SK-N-SH (cell line): Measurements from ENCODE around the gene PATL2. TPM values are rescaled to one million over a fixed set of nuclear protein-coding genes. Genes with fewer than 3 reads are reported as not detected.

Experiments
- CTCF ChIA-PET: fragments of 300-600, 350-600 bp; formaldehyde crosslinking; extraction: SDS; loops from one replicate; lab custom pipeline; 2021; lab: Yijun Ruan, JAX
- POLR2A ChIA-PET: fragments of 350-600 bp; sonication (Branson Sonifier 250); formaldehyde crosslinking; extraction: SDS; loops from one replicate; lab custom pipeline; 2020; ENCODE audit warnings: antibody characterized with exemption, inconsistent platforms; lab: Yijun Ruan, JAX
- DNase-seq: peaks from one replicate; pipeline ENCODE4 v3.0.0; 2012
- H2AFZ ChIP-seq: fragments of 200-600 bp; sonication (generic); 2 replicates; pipeline ENCODE4 v1.8.1; 2016; ENCODE audit warnings: antibody characterized with exemption, mild to moderate bottlenecking, low read depth
- H3F3A ChIP-seq: fragments of 200-600 bp; sonication (generic); replicated peaks from 2 replicates; pipeline ENCODE3; 2016; ENCODE audit warnings: antibody characterized with exemption, mild to moderate bottlenecking; ENCODE audit not compliant: insufficient read depth
- H3K27ac ChIP-seq, 2 experiments: fragments of 200-500 bp in 1 of 2; fragments of 200-600 bp in 1 of 2; sonication (Bioruptor generic) in 1 of 2; sonication (generic), shearing (Covaris generic) in 1 of 2; 2 replicates each; pipeline versions ENCODE4 v1.5.1 to v1.6.1; 2014 to 2016; ENCODE audit warnings: low read depth in 2 of 2, inconsistent platforms in 1 of 2, low read length in 1 of 2, mild to moderate bottlenecking in 1 of 2, mixed read lengths in 1 of 2
- H3K27me3 ChIP-seq: fragments of 200-600 bp; sonication (generic), shearing (Covaris generic); 2 replicates; pipeline ENCODE4 v1.6.1; 2016; ENCODE audit warnings: mixed run types; ENCODE audit not compliant: insufficient read depth
- H3K36me3 ChIP-seq, 2 experiments: fragments of 200-500 bp in 1 of 2; fragments of 200-600 bp in 1 of 2; sonication (Bioruptor generic) in 1 of 2; sonication (generic) in 1 of 2; replicated peaks in 1 of 2; 2 replicates each; pipeline versions ENCODE3 to v1.5.1; 2014 to 2016; ENCODE audit warnings: low read length in 1 of 2, mild to moderate bottlenecking in 1 of 2; ENCODE audit not compliant: insufficient read depth in 2 of 2, control insufficient read depth in 1 of 2
- H3K4me1 ChIP-seq, 2 experiments: fragments of 200-500 bp in 1 of 2; fragments of 200-600 bp in 1 of 2; sonication (Bioruptor generic) in 1 of 2; sonication (generic), shearing (Covaris generic) in 1 of 2; 2 replicates each; pipeline versions ENCODE4 v1.5.1 to v1.6.1; 2014 to 2016; ENCODE audit warnings: low read depth in 1 of 2, low read length in 1 of 2, mixed run types in 1 of 2; ENCODE audit not compliant: insufficient read depth in 2 of 2, control insufficient read depth in 1 of 2
- H3K4me2 ChIP-seq: fragments of 200-600 bp; sonication (generic), shearing (Covaris generic); 2 replicates; pipeline ENCODE4 v1.6.1; 2017; ENCODE audit warnings: mixed run types
- H3K4me3 ChIP-seq, 2 experiments: fragments of 200-500 bp in 1 of 2; fragments of 200-600 bp in 1 of 2; sonication (Bioruptor generic) in 1 of 2; sonication (generic), shearing (Covaris generic) in 1 of 2; 2 replicates each; pipeline versions ENCODE4 v1.5.1 to v1.8.1; 2014 to 2016; ENCODE audit warnings: low read depth in 2 of 2, inconsistent platforms in 1 of 2, low read length in 1 of 2, mild to moderate bottlenecking in 1 of 2, mixed read lengths in 1 of 2, moderate library complexity in 1 of 2
- H3K79me2 ChIP-seq: fragments of 200-600 bp; sonication (generic); 2 replicates; pipeline ENCODE4 v1.8.1; 2017; ENCODE audit warnings: mild to moderate bottlenecking; ENCODE audit not compliant: insufficient read depth
- H3K9ac ChIP-seq: fragments of 200-600 bp; sonication (generic); 2 replicates; pipeline ENCODE4 v1.6.1; 2017; ENCODE audit warnings: mixed run types
- H3K9me2 ChIP-seq: fragments of 200-600 bp; sonication (generic); 2 replicates; pipeline ENCODE4 v1.6.1; 2017; ENCODE audit warnings: mixed run types
- H3K9me3 ChIP-seq: fragments of 200-600 bp; sonication (generic); 2 replicates; pipeline ENCODE4 v1.6.1; 2017; ENCODE audit warnings: mixed run types, mild to moderate bottlenecking, moderate library complexity
- H4K20me1 ChIP-seq: fragments of 200-600 bp; sonication (generic); 2 replicates; pipeline ENCODE4 v1.6.1; 2017; ENCODE audit warnings: mild to moderate bottlenecking, mixed run types; ENCODE audit not compliant: insufficient read depth
- CHD2 ChIP-seq: fragments of 150-350 bp; IDR thresholded peaks from 2 replicates; pipeline ENCODE4 v1.6.1; 2018; ENCODE audit warnings: low read length; ENCODE audit not compliant: partially characterized antibody
- CTCF ChIP-seq: fragments of 200-600 bp; sonication (generic); IDR thresholded peaks from 2 replicates; pipeline ENCODE4 v1.6.1; 2017; ENCODE audit warnings: antibody characterized with exemption, mild to moderate bottlenecking, moderate library complexity
- EP300 ChIP-seq, 2 experiments: IDR thresholded peaks; 2 replicates each; pipeline versions ENCODE4 v1.4.0 to v1.6.1; 2012; ENCODE audit warnings: borderline replicate concordance in 1 of 2, low read depth in 1 of 2, low read length in 1 of 2
- FOXM1 ChIP-seq: IDR thresholded peaks from 2 replicates; pipeline ENCODE4 v1.4.0; 2012; ENCODE audit warnings: low read depth, mild to moderate bottlenecking
- IRF3 ChIP-seq: fragments of 150-350 bp; IDR thresholded peaks from 2 replicates; pipeline ENCODE4 v1.6.1; 2016; ENCODE audit warnings: mild to moderate bottlenecking, low read depth, low read length
- JUND ChIP-seq: IDR thresholded peaks from 2 replicates; pipeline ENCODE4 v1.4.0; 2012
- MEF2A ChIP-seq: IDR thresholded peaks from 2 replicates; pipeline ENCODE4 v1.4.0; 2012; ENCODE audit warnings: low read depth, borderline replicate concordance
- RCOR1 ChIP-seq: fragments of 150-350 bp; IDR thresholded peaks from 2 replicates; pipeline ENCODE4 v1.6.1; 2017; ENCODE audit warnings: antibody characterized with exemption, low read length
- TAF1 ChIP-seq: IDR thresholded peaks from 2 replicates; pipeline ENCODE4 v1.6.1; 2012; ENCODE audit warnings: low read depth, mild to moderate bottlenecking, low read length, moderate library complexity, borderline replicate concordance
- TCF12 ChIP-seq: IDR thresholded peaks from 2 replicates; pipeline ENCODE4 v1.4.0; 2012
- TEAD4 ChIP-seq: IDR thresholded peaks from 2 replicates; pipeline ENCODE4 v1.4.0; 2012; ENCODE audit warnings: mild to moderate bottlenecking, borderline replicate concordance; ENCODE audit not compliant: insufficient read depth
- YY1 ChIP-seq: IDR thresholded peaks from 2 replicates; pipeline ENCODE4 v1.4.0; 2012; ENCODE audit warnings: low read depth, mild to moderate bottlenecking
- WGBS: methylation state at CpG from one replicate; pipeline ENCODE4 v1.1.6; 2017; ENCODE audit warnings: low lambda C conversion rate; 5-methylcytosine and 5-hydroxymethylcytosine counted together
- polyA plus RNA-seq, 3 experiments: library from polyadenylated mRNA; depleted of rRNA; stranded (reverse); fragments of >200 nt; gene quantifications; 2 replicates each; pipeline ENCODE4 v1.2.3, GENCODE V29; 2012

The PATL2 gene
- polyA plus RNA-seq, 1 of the 3 experiments (the other 2 are of a cell fraction), result 0.31 TPM

DNA sequence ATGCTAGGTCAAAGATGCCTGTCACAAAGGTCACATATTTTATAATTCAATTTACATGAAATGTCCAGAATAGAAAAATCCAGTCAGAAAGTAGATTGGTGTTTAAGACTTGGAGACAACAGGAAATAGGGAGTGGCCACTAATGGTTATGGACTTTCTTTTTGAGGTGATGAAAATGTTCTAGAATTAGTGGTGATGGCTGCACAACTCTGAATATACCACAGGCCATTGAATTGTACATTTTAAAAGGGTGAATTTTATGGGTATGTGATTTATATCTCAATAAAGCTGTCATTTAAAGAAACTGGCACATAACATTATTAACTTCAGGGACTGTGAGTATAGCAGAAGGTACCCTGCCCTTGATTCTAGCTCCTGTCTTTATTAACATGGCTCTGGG is 63.5 kb downstream of the PATL2 start:
- peaks cover 36 to 55% of the 10 kb centered on the region in 2 experiments for H3K36me3 ChIP-seq
- peaks cover 32% of the 10 kb centered on the region; the same call in 1 of the 2 replicates for H3K79me2 ChIP-seq
- no peak overlapping the region for H3K9ac ChIP-seq
- no peak for TF ChIP-seq YY1
- no peak for TF ChIP-seq TEAD4
- no peak for TF ChIP-seq CHD2
- TF ChIP-seq JUND, result no peak
- no peak for TF ChIP-seq EP300 (IDR thresholded peaks at IDR 0.05; ENCODE audit: borderline replicate concordance in 1 of 2, low read depth in 1 of 2, low read length in 1 of 2)
- no peak for TF ChIP-seq CTCF
- TF ChIP-seq RCOR1, result no peak
- TF ChIP-seq FOXM1, result no peak
- no peak overlapping the region for H3K27ac ChIP-seq
- H3K9me2 ChIP-seq, result no peaks in the 10 kb centered on the region
- H3K4me2 ChIP-seq, result no peak overlapping the region
- ChIA-PET CTCF (interaction anchor here (1.0 to 1.7 kb wide), 3 partner anchors 10 to 91 kb away, joined by 3 to 4 read pairs (median 4); no protein-coding TSS in a partner anchor), POLR2A (no interaction called here)
- H4K20me1 ChIP-seq, result no peaks in the 10 kb centered on the region
- no peaks in the 10 kb centered on the region for H3K27me3 ChIP-seq
- no peaks in the 10 kb centered on the region for H3K4me1 ChIP-seq
- H3K9me3 ChIP-seq, result no peaks in the 10 kb centered on the region
- H3K4me3 ChIP-seq, result no peak overlapping the region
- H3F3A ChIP-seq, result no peaks in the 10 kb centered on the region
- DNase-seq, result no peak
- no peak overlapping the region for H2AFZ ChIP-seq

DNA sequence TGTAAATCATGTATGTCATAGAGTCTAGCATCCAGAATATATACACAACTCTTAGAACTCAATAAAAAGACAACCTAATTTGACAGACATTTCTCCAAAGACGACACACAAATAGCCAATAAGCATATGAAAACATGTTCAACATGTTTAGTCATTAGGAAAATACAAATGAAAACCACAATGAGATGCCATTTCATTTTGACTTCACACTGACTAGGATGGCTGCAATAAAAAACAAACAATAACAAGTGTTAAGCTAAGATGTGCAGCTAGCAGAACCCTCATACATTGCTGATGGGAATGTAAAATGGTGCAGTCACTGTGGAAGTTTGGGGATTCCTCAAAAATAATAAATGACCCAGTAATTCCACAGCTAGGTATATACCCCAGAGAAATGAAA is 64.1 kb downstream of the PATL2 start:
- Histone ChIP-seq H3K4me3 (no peak overlapping the region), H3K4me1 (no peaks in the 10 kb centered on the region), H3F3A (no peaks in the 10 kb centered on the region), H3K9me2 (no peaks in the 10 kb centered on the region), H3K9me3 (no peaks in the 10 kb centered on the region), H3K27ac (no peak overlapping the region), H2AFZ (no peak overlapping the region), H3K36me3 (peaks cover 33 to 55% of the 10 kb centered on the region in 2 experiments), H3K9ac (no peak overlapping the region), H3K4me2 (no peak overlapping the region), H3K79me2 (peaks cover 32% of the 10 kb centered on the region; the same call in 1 of the 2 replicates), H3K27me3 (no peaks in the 10 kb centered on the region), H4K20me1 (no peaks in the 10 kb centered on the region)
- DNase-seq, result no peak
- POLR2A ChIA-PET, result no interaction called here
- 92% methylated on average over 1 of the region's 1 CpG for WGBS
- no peak for TF ChIP-seq CHD2
- no peak for TF ChIP-seq MEF2A
- TF ChIP-seq YY1, result no peak
- no peak for TF ChIP-seq TCF12
- TF ChIP-seq TEAD4, result no peak
- TF ChIP-seq TAF1, result no peak
- TF ChIP-seq IRF3, result no peak
- TF ChIP-seq CTCF, result no peak
- CTCF ChIA-PET, result interaction anchor here (0.6 to 1.4 kb wide), 3 partner anchors 16 to 91 kb away, joined by 3 to 4 read pairs (median 4); partner anchors contain the start of genes PATL2 and SPG11
